ENCODE data around the gene MALRD1. TPM values are rescaled to one million over a fixed set of nuclear protein-coding genes. Genes with fewer than 3 reads are reported as not detected.
A peak's percentile ranks its signal among the peaks of the same experiment; 100 is the strongest.

MALRD1 gene
- total RNA-seq, 1 experiment from 2014 or later = not detected

DNA sequence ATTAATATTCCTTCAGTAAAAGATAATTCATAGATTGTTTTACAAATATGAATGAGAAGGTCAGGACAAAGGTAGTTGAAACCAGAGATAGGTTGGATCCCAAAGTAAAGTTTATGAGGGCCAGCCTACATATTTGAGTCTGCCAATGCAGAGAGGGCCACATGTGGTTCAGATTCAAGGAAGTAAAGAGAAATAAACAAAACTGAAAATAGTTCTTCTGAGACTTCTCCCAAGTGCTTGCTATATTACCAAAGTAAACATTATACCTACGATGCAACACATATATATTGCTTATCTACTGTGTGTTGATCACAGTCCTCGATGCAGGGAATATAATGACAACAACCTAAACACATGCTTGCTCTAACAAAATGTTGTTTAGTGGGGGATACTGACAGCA lies 109.8 kb downstream of the MALRD1 start:
- no peak overlapping the region for H3K27ac Mint-ChIP-seq (ENCODE audit: low read depth, unreplicated experiment)
- H3K36me3 Mint-ChIP-seq (ENCODE audit: insufficient read depth, unreplicated experiment) = no peaks in the 10 kb centered on the region
- H3K4me3 Mint-ChIP-seq (ENCODE audit: unreplicated experiment) = no peak overlapping the region
- TF ChIP-seq, protein P1, sequence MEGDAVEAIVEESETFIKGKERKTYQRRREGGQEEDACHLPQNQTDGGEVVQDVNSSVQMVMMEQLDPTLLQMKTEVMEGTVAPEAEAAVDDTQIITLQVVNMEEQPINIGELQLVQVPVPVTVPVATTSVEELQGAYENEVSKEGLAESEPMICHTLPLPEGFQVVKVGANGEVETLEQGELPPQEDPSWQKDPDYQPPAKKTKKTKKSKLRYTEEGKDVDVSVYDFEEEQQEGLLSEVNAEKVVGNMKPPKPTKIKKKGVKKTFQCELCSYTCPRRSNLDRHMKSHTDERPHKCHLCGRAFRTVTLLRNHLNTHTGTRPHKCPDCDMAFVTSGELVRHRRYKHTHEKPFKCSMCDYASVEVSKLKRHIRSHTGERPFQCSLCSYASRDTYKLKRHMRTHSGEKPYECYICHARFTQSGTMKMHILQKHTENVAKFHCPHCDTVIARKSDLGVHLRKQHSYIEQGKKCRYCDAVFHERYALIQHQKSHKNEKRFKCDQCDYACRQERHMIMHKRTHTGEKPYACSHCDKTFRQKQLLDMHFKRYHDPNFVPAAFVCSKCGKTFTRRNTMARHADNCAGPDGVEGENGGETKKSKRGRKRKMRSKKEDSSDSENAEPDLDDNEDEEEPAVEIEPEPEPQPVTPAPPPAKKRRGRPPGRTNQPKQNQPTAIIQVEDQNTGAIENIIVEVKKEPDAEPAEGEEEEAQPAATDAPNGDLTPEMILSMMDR (IDR thresholded peaks at IDR 0.05; ENCODE audit: unreplicated experiment) = no peak
- no peak for DNase-seq (ENCODE audit: unreplicated experiment)
- no peaks in the 10 kb centered on the region for H3K9me3 Mint-ChIP-seq (ENCODE audit: unreplicated experiment)
- no peaks in the 10 kb centered on the region for H3K4me1 Mint-ChIP-seq (ENCODE audit: insufficient read depth, unreplicated experiment)
- ChIA-PET POLR2A (no interaction called here), CTCF (interaction anchor here (1.3 kb wide), 1 partner anchor 10 kb away, joined by 3 read pairs; no protein-coding TSS in a partner anchor)
- intact Hi-C loops (cut with micrococcal nuclease) = no loop called here
- BruUV-seq (replicated peaks) = no TSS peak
- H3K27me3 Mint-ChIP-seq (ENCODE audit: insufficient read depth, unreplicated experiment) = no peaks in the 10 kb centered on the region

DNA sequence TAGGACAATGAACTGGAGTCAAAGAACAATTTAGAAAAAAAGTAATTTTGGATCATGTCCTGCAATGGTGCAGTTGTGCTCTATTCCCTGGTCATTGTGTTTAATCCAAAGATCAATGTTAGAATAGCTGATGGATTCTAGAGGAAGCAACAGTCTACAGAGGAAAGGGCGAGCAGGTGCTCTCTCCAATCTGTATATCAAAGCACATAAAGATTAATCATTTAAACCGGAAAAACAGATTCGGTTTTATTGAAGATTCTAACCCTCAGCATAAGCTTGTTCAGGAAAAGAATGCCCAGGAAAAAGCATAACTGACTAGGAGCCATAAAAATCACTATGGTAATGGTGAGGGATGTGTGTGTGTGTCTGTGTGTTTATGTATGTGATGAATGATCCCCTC lies 110.3 kb downstream of the MALRD1 start:
- Mint-ChIP-seq H3K9me3 (ENCODE audit: unreplicated experiment) (no peaks in the 10 kb centered on the region), H3K4me1 (ENCODE audit: insufficient read depth, unreplicated experiment) (no peaks in the 10 kb centered on the region), H3K4me3 (ENCODE audit: unreplicated experiment) (no peak overlapping the region), H3K27ac (ENCODE audit: low read depth, unreplicated experiment) (no peak overlapping the region), H3K36me3 (ENCODE audit: insufficient read depth, unreplicated experiment) (no peaks in the 10 kb centered on the region), H3K27me3 (ENCODE audit: insufficient read depth, unreplicated experiment) (no peaks in the 10 kb centered on the region)
- ChIA-PET CTCF (interaction anchor here (1.3 kb wide), 1 partner anchor 10 kb away, joined by 3 read pairs; no protein-coding TSS in a partner anchor), POLR2A (no interaction called here)
- TF ChIP-seq, protein P1 (IDR thresholded peaks at IDR 0.05; ENCODE audit: unreplicated experiment) = no peak
- intact Hi-C loops (cut with micrococcal nuclease) = no loop called here
- no TSS peak for BruUV-seq (replicated peaks)
- no peak for DNase-seq (ENCODE audit: unreplicated experiment)

DNA sequence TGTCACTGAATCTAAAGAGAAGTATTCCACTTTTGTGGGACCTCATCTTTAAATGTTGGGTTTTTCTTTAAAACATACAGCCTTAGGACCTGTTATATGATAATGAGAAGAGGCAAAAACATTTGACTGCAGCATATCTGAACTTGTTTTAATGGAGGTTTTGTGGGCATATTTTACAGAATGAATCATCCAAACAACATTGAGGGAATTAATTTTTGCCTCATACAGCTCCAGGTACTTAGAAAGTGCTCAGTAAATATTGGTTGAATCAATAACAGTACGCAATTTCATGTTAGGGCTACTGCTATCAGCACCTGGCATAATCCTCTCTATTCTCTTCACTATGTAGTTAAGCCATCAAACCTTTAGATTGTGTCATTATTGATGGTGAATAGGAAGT lies 115.9 kb downstream of the MALRD1 start:
- H3K36me3 Mint-ChIP-seq (ENCODE audit: insufficient read depth, unreplicated experiment) = no peaks in the 10 kb centered on the region

DNA sequence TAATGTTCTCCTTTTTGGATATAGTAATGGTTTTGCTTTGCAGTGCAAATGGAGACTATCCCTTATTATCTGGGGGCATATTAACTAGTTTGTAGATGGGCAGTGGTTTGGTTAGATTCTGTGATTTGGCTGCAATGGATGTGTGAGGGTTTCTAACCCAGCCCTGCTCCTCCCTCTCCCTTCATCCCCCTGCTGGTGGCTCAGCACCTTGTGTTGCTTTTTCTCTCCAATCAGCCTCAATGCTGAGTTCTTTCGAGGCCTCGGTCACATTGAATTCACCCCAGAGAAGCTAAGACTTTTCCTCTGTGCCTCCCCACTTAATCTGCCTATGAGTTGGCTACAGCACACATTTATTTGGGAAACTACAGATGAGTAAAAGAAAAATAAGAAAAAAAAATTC lies 120.0 kb downstream of the MALRD1 start:
- Mint-ChIP-seq H3K27ac (ENCODE audit: low read depth, unreplicated experiment) (no peak overlapping the region), H3K27me3 (ENCODE audit: insufficient read depth, unreplicated experiment) (no peaks in the 10 kb centered on the region), H3K36me3 (ENCODE audit: insufficient read depth, unreplicated experiment) (no peaks in the 10 kb centered on the region), H3K4me1 (ENCODE audit: insufficient read depth, unreplicated experiment) (no peaks in the 10 kb centered on the region), H3K4me3 (ENCODE audit: unreplicated experiment) (no peak overlapping the region), H3K9me3 (ENCODE audit: unreplicated experiment) (no peaks in the 10 kb centered on the region)
- intact Hi-C loops (cut with micrococcal nuclease) = no loop called here
- CTCF ChIA-PET = interaction anchor here (0.6 to 1.2 kb wide), 3 partner anchors 27 to 1349 kb away, joined by 3 to 4 read pairs (median 3); no protein-coding TSS in a partner anchor
- peak; percentile 12 for DNase-seq (ENCODE audit: unreplicated experiment)
- no TSS peak for BruUV-seq (replicated peaks)
- POLR2A ChIA-PET = no interaction called here
- TF ChIP-seq, protein P1 (IDR thresholded peaks at IDR 0.05; ENCODE audit: unreplicated experiment) = no peak

More for the DNA sequence above, 115.9 kb downstream of the MALRD1 start:
- H3K4me1 Mint-ChIP-seq (ENCODE audit: insufficient read depth, unreplicated experiment) = no peaks in the 10 kb centered on the region
- no peaks in the 10 kb centered on the region for H3K27me3 Mint-ChIP-seq (ENCODE audit: insufficient read depth, unreplicated experiment)
- H3K27ac Mint-ChIP-seq (ENCODE audit: low read depth, unreplicated experiment) = no peak overlapping the region
- POLR2A ChIA-PET = no interaction called here
- intact Hi-C loops (cut with micrococcal nuclease) = no loop called here
- no peak for DNase-seq (ENCODE audit: unreplicated experiment)
- CTCF ChIA-PET = no interaction called here
- TF ChIP-seq, protein P1 (IDR thresholded peaks at IDR 0.05; ENCODE audit: unreplicated experiment) = no peak
- no TSS peak for BruUV-seq (replicated peaks)
- H3K4me3 Mint-ChIP-seq (ENCODE audit: unreplicated experiment) = no peak overlapping the region
- H3K9me3 Mint-ChIP-seq (ENCODE audit: unreplicated experiment) = no peaks in the 10 kb centered on the region

All from MCF 10A (cell line).